Left hindlimb (tissue), 1 donor: ENCODE measurements around the gene PPP4R1.
A peak's percentile ranks its signal among the peaks of the same experiment; 100 is the strongest.
"Not testable (repeated sequence)": the region's sequence is repeated elsewhere in the genome, so short reads cannot be mapped to it uniquely, and the experiment has no call there.

ENCODE experiments used
- DNase-seq: peaks from one replicate; pipeline ENCODE4 v3.0.0-alpha.2; 2018

The PPP4R1 gene

GRCh38 chr18:9614401-9615279 is at the start of gene PPP4R1:
Gene PPP4R1 (minus strand): TSS chr18:9614559. CDS start chr18:9614484, 75 bp downstream.
- DNase-seq: peak; percentile 87

- no peak for DNase-seq
Observed at GRCh38 chr18:9663377-9663776, 49.0 kb upstream of the PPP4R1 start.

DNA sequence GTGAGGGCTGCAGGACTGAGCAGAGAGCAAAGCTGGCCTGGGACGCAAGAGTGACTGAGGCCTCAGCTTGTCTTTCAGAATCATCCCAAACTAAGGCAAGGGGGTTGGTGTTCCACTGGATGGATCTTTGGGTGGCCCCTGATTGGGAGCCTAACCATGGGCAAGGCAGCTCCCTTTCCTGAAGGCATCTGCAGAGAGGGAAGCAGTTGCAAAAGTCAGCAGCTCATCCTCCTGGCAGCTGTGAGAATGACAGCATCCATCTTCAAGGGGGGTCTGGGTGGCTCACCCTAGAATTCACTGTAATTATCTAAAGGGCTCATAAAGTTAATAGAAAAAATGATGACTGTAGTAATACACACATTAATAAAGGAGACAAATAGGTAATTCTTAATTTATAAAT is 47.2 kb upstream of the PPP4R1 start:
- DNase-seq: no peak

- no peak for DNase-seq
Observed at GRCh38 chr18:9659499-9660375, 45.4 kb upstream of the PPP4R1 start.

GRCh38 chr18:9658087-9658641 is 43.8 kb upstream of the PPP4R1 start:
- DNase-seq: no peak

DNA sequence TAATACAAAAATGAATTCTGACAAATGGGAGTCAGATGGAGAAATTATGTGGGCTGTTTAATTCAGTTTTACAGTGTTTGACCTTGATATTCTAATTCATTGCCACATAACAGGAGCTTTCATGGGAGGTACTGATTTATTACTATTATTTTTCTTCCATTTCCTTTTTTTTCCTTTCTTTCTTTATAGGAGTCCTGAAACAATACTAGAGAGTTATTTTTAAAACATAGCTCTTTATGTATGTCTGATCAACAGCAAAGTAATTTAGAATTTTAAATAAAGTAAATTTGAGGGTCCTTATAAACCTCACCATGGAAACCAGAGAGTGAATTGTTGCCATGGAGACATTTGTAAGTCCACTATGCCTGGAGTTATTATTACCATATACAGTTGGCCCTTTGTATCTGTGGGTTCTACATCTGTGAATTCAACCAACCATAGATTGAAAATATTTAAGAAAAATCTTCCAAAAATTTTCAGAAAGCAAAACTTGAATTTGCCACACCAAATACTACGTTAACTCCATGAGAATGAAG is 40.9 kb upstream of the PPP4R1 start:
- DNase-seq: no peak

GRCh38 chr18:9653390-9653789 is 39.0 kb upstream of the PPP4R1 start:
- no peak for DNase-seq

GRCh38 chr18:9649164-9649540 is 34.8 kb upstream of the PPP4R1 start:
- no peak for DNase-seq

GRCh38 chr18:9648431-9649163 is 34.2 kb upstream of the PPP4R1 start:
- DNase-seq: no peak

DNA sequence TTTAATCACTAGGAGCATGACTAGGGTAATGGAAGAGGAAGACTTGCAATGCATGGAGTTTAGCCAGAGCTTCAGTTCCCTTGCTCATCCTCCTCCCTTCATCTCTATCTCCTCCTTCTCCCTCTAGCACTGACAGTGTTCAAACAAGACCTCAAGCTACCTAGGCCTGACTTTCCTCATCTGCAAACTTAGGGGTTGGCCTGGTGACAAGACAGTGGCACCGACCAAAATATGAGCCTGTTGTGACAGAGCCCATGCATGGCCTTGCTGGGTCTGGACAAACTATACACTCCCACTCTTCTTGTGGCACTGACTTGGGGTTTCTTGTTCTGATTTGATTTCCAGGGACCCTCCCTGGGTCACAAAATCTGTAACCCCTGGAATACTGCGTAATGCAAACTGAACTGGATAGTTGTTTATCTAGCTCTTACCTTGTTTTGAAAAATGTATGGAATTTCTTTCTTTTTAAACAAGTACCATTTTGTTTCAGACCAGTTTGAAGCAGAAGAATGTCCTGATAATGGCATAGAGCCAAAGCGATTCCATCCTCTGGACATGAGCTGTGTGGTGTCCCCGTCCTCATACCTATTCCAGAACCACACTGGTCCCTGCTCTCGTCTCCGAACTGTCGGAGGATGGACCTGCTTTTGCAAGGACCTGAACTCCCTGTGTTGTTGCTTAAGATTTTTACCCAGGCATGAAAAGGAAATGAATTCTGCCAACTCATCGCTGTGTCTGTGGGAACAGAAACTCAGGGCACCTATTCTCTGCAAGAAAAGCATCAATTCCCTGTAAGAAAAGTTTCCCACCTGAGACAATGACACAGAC is 33.4 kb upstream of the PPP4R1 start:
- no peak for DNase-seq

- DNase-seq: peak; percentile 69
Observed at GRCh38 chr18:9643549-9643948, 29.2 kb upstream of the PPP4R1 start.

DNA sequence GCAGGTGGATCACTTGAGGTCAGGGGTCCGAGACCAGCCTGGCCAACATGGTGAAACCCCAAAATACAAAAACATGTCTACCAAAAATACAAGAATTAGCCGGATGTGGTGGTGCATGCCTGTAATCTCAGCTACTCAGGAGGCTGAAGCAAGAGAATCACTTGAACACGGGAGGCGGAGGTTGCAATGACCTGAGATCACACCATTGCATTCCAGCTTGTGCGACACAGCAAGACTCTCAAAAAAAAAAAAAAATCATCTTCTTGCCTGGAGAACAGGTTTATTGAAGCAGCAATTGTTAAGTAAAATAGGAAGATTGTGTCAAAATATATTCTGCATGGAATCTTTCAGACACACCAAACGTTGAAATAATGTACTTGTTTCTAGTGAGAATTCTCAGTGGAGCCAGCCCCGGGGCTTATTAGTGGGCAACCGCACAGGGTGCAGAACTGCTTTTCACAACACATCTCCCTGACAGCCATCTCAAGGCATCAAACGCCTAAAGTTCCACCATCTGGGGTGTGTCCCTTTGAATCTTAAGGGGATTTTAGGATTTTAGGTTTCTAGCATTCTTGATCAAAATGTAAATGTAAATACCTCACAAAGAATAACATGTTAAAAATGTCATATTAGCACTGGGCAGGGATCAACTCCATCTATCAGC is 28.6 kb upstream of the PPP4R1 start:
- no peak for DNase-seq

GRCh38 chr18:9641081-9641480 is 26.7 kb upstream of the PPP4R1 start:
- DNase-seq: not testable (repeated sequence)

DNA sequence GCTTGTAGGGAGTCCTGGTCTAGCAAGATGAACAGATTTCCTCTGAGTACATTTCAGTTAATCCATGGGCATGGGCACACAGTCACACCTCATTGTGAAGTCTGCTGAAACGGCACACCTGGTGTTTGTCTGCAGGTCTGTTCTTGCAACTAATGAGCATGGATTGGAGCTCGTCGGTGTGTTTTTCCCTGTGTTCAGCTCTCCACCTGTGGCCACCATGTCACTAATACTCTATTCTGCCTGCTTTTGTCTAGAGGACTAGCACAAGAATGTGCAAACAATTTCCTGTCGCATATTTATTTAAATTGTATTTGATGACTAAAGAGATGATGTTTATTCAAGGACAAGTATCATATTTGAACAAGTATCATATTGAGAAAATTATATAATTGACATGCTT is 24.5 kb upstream of the PPP4R1 start:
- no peak for DNase-seq

GRCh38 chr18:9637036-9637767 is 22.8 kb upstream of the PPP4R1 start:
- DNase-seq: no peak

GRCh38 chr18:9634856-9635255 is 20.5 kb upstream of the PPP4R1 start:
- DNase-seq: no peak

DNA sequence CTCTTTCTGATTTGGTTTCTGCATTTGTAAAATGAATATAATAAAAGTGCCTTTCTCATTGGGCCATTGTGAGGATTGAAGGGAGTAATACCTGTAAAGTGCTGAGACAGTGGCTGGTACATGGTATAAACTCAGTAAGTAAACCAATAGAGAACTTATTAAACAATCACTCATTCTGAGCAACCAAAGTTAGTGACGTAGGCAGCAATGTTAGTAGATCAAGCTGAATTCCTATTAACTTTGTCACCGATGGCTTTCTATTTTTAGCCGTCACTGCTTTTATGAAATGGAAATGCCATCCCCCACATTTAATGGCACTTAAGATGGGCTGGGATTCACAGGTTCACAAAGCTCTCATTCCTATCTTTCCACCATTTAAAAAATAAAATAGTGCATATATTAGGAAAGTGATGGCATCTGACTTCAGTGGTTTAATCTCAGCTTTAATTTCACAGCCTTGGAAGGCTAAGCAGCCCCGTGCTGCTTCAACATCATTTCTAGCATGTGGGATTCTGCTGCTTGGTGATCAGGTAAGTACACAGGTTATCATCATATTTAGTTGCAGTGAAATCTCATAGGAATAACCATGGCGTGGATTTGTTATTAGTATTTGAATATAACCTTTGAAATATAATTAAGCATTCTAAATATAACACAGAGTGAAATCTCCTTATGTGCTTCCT is 17.6 kb upstream of the PPP4R1 start:
- DNase-seq: no peak

DNA sequence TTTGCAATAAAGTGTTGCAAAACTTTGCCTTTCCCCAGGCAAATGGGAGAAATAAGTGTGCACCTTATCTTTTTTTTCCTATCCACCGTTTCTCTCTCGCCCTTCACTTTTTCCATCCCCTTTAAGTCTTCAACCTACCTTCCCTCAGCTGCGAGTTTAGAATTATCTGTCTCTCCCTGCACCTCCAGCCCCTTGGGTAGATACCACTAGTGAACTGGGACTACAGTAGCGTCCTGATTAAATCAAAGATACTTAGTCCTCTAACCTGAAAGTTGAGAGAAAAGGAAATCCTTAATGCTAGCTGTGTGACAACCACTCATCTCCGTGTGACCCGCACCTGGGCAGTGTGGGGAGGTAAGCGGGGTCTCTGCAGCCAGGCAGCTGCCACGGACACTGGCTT is 16.1 kb upstream of the PPP4R1 start:
- DNase-seq: no peak

DNA sequence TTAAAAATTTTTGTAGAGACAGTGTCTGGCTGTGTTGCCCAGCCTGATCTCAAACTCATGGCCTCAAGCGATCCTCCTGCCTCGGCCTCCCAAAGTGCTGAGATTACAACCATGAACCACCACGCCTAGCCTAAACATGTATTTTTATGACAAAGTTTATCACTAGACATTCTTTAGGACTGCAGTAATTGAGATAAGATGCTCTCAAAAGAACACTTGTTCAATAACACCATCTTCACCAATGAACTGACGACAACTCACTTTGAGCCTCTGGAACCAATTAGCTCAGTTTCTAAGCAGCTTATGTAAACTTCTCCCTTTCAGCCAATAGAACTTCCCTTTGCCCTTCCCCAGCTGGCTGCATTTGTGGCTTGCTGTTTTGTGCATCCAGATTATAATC is 15.3 kb upstream of the PPP4R1 start:
- no peak for DNase-seq

GRCh38 chr18:9628984-9629383 is 14.6 kb upstream of the PPP4R1 start:
- no peak for DNase-seq
